Measurements from ENCODE around the gene CMC1.

GRCh38 chr3:28207000-28207733 is 34.3 kb upstream of the CMC1 start:
- TF ChIP-seq CTCF (IDR thresholded peaks at IDR 0.05) = no peak
- TF ChIP-seq SIN3A (IDR thresholded peaks at IDR 0.05; ENCODE audit: borderline replicate concordance, insufficient read depth, low read depth, low read length) = no peak
- TF ChIP-seq REST (IDR thresholded peaks at IDR 0.05; ENCODE audit: insufficient read depth in 1 of 2, low read depth in 2 of 2, low read length in 1 of 2) = no peak
